ENCODE results near the gene EFNB2.

The EFNB2 gene

DNA sequence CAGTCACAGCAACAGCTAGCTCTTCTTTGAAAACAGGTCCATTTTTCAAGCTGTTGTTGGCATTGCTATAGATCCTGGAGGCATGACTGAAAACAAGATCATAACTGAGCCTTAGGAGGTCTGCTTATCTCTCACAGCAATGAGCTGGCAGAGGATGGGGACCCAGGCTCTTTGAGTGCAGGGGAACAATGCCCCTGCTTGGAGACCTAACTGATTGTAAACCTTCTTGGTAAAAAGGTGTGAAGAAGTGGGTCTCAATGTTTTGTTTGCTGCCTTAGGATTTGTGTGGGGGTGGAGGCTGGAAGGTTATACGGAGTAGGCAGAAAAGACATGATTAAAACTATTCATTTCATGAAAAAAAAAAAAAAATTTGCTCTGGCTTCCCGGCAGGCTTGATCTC, 94.6 kb downstream of the EFNB2 start:
- Histone ChIP-seq H4K20me1 (ENCODE audit: control insufficient read depth, insufficient read depth, low read depth, low read length) (no peaks in the 10 kb centered on the region), H3K4me2 (ENCODE audit: low read length) (no peak overlapping the region), H3K27ac (ENCODE audit: low read depth, low read length) (no peak overlapping the region), H3K27me3 (ENCODE audit: control insufficient read depth, low read length) (no peaks in the 10 kb centered on the region; the same call in 1 of the 2 replicates), H3K4me1 (ENCODE audit: control insufficient read depth, low read length) (no peaks in the 10 kb centered on the region), H3K9me2 (replicated peaks; ENCODE audit: control insufficient read depth, low read length) (no peaks in the 10 kb centered on the region), H3F3A (ENCODE audit: control insufficient read depth, insufficient read depth) (no peaks in the 10 kb centered on the region), H3K79me2 (ENCODE audit: control insufficient read depth, low read length) (no peaks in the 10 kb centered on the region), H3K9me3 (ENCODE audit: control insufficient read depth, insufficient read depth, low read length) (no peaks in the 10 kb centered on the region), H3K4me3 (ENCODE audit: low read length) (no peak overlapping the region), H3K36me3 (ENCODE audit: control insufficient read depth, low read length) (no peaks in the 10 kb centered on the region)
- TF ChIP-seq, protein P1, sequence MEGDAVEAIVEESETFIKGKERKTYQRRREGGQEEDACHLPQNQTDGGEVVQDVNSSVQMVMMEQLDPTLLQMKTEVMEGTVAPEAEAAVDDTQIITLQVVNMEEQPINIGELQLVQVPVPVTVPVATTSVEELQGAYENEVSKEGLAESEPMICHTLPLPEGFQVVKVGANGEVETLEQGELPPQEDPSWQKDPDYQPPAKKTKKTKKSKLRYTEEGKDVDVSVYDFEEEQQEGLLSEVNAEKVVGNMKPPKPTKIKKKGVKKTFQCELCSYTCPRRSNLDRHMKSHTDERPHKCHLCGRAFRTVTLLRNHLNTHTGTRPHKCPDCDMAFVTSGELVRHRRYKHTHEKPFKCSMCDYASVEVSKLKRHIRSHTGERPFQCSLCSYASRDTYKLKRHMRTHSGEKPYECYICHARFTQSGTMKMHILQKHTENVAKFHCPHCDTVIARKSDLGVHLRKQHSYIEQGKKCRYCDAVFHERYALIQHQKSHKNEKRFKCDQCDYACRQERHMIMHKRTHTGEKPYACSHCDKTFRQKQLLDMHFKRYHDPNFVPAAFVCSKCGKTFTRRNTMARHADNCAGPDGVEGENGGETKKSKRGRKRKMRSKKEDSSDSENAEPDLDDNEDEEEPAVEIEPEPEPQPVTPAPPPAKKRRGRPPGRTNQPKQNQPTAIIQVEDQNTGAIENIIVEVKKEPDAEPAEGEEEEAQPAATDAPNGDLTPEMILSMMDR (IDR thresholded peaks at IDR 0.05; ENCODE audit: low read depth, low read length, poor library complexity, severe bottlenecking) = no peak
- no peak for TF ChIP-seq EZH2phosphoT487 (IDR thresholded peaks at IDR 0.05; ENCODE audit: borderline replicate concordance, low read length)
